ENCODE measurements around the gene N4BP2. TPM values are rescaled to one million over a fixed set of nuclear protein-coding genes. Genes with fewer than 3 reads are reported as not detected.
A peak's percentile ranks its signal among the peaks of the same experiment; 100 is the strongest.
"Not testable (repeated sequence)": the region's sequence is repeated elsewhere in the genome, so short reads cannot be mapped to it uniquely, and the experiment has no call there.

N4BP2 gene
- 18.0 and 20.9 TPM in 2 replicates for total RNA-seq (2014; rRNA removed; shearing (Covaris generic))

DNA sequence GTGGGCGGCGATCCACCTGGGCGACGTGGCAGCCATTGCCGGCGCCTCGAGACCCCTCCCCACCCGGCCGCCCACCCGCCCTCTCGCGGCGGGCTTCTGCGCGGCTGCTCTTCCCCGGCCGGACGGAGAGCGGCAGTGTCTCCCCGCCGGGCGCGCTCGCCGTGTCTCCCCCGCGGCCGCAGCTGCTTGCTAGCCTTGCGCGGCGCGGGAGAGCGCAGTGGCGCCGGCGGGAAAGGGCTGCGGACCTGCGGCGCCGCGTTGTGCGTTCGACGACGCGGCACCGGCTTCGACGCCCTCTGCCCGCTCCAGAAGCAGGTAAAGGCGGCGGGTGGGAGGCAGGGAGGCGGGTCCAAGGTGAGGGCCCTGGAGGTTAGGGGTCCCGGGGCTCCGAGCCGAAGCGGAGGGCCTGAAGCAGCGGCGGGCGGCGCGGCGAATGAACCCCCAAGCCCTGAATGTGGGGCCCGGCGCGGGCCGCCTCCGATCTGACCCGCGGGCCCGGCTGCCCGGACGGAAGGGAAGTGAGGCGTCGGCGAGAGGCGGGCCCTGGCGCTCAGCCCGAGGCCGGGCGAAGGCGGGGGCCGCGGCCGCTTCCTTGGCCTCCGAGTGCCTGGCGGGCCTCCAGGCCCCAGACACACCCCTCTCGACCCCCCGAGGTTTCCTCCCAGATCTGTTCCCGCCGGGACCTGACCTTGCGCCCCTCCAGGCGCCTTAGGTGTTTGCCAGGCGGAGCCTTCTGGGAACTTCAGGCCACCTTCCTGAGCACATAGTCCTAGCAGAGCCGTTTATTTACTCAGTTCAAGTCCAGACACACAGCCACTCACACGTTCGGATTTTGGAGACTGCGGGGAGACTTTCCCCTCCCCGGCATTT lies at the start of gene N4BP2:
N4BP2 (plus strand) TSS at position 135 of the 870 bp plus-strand sequence. CDS start 40,491 bp downstream, outside the sequence.
- peak; percentile 94 for DNase-seq
- Histone ChIP-seq H3K27me3 (ENCODE audit: control insufficient read depth, insufficient read depth, low read length) (no peaks in the 10 kb centered on the region), H3K36me3 (replicated peaks; ENCODE audit: control insufficient read depth, insufficient read depth, low read length) (no peaks in the 10 kb centered on the region)

DNA sequence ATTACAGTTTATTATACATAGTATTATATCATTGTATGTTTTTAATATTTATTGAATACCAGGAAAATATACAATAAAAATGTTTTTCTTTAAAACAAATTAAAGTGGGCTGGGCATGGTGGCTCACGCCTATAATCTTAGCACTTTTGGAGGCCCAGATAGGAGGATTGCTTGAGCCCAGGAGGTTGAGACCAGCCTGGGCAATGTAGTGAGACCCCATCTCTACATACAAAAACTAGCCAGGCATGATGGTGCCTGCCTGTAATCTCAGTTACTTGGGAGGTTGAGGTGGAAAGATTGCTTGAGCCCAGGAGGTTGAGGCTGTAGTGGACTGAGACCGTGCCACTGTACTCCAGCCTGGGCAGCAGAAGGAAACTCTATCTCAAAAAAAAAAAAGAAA lies 40.6 kb upstream of the N4BP2 start:
- H3K27me3 ChIP-seq (ENCODE audit: control insufficient read depth, insufficient read depth, low read length) = no peaks in the 10 kb centered on the region
- H3K36me3 ChIP-seq (replicated peaks; ENCODE audit: control insufficient read depth, insufficient read depth, low read length) = no peaks in the 10 kb centered on the region
- no peak for DNase-seq
- H3K4me3 ChIP-seq (ENCODE audit: insufficient read depth, low read depth, low read length) = no peak overlapping the region

More for the DNA sequence above, at the start of gene N4BP2:
- peak within 1 kb of the TSS; percentile 75 for H3K4me3 ChIP-seq (ENCODE audit: insufficient read depth, low read depth, low read length)

DNA sequence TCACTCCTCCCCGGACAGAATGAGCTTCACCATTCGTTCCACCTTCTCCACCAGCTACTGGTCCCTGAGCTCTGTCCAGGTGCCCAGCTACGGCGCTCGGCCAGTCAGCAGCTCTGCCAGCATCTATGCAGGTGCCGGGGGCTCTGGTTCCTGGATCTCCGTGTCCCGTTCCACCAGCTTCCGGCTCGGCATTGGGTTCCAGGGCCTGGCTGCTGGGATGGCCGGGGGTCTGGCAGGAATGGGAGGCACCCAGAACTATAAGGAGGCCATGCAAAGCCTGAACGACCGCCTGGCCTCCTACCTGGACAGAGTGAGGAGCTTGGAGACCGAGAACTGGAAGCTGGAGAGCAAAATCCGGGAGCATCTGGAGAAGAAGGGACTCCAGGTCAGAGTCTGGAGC lies 36.4 kb upstream of the N4BP2 start:
- H3K36me3 ChIP-seq (replicated peaks; ENCODE audit: control insufficient read depth, insufficient read depth, low read length) = no peaks in the 10 kb centered on the region
- no peak for DNase-seq
- no peaks in the 10 kb centered on the region for H3K27me3 ChIP-seq (ENCODE audit: control insufficient read depth, insufficient read depth, low read length)
- H3K4me3 ChIP-seq (ENCODE audit: insufficient read depth, low read depth, low read length) = no peak overlapping the region

DNA sequence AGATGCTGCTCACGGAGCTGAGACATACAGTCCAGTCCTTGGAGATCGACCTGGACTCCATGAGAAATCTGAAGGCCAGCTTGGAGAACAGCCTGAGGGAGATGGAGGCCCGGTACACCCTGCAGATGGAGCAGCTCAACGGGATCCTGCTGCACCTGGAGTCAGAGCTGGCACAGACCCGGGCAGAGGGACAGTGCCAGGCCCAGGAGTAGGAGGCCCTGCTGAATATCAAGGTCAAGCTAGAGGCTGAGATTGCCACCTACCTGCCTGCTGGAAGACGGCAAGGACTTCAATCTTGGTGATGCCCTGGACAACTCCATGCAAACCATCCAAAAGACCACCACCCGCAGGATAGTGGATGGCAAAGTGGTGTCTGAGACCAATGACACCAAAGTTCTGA lies 35.5 kb upstream of the N4BP2 start:
- not testable (repeated sequence) for DNase-seq

DNA sequence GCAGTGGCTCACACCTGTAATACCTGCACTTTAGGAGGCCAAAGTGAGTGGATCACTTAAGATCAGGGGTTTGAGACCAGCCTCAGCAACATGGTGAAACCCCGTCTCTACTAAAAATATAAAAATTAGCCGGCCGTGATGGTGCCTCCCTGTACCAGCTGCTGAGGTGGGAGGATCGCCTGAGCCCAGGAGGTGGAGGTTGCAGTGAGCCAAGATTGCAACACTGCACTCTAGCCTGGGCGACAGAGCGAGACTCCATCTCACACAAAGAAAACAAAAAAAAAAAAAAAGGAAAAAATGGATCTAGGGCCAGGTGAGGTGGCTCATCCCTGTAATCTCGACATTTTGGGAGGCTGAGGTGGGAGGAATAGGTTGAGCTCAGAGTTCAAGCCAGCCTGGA lies 32.6 kb upstream of the N4BP2 start:
- not testable (repeated sequence) for DNase-seq; H3K27me3 ChIP-seq (ENCODE audit: control insufficient read depth, insufficient read depth, low read length); H3K4me3 ChIP-seq (ENCODE audit: insufficient read depth, low read depth, low read length); H3K36me3 ChIP-seq (replicated peaks; ENCODE audit: control insufficient read depth, insufficient read depth, low read length)

More for the DNA sequence above, 35.5 kb upstream of the N4BP2 start:
- H3K27me3 ChIP-seq (ENCODE audit: control insufficient read depth, insufficient read depth, low read length); H3K4me3 ChIP-seq (ENCODE audit: insufficient read depth, low read depth, low read length); H3K36me3 ChIP-seq (replicated peaks; ENCODE audit: control insufficient read depth, insufficient read depth, low read length): not testable (repeated sequence)

DNA sequence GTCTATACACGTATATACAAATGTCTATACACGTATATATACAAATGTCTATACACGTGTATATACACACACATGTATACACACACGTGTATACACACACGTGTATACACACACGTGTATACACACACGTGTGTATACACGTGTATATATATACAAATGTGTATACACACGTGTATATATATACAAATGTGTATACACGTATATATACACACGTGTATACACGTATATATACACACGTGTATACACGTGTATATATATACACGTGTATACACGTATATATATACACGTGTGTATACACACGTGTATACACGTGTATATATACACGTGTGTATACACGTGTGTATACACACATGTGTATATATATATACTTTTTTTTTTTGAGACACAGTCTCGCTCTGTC lies 23.9 kb upstream of the N4BP2 start:
- Histone ChIP-seq H3K4me3 (ENCODE audit: insufficient read depth, low read depth, low read length) (no peak overlapping the region), H3K36me3 (replicated peaks; ENCODE audit: control insufficient read depth, insufficient read depth, low read length) (no peaks in the 10 kb centered on the region), H3K27me3 (ENCODE audit: control insufficient read depth, insufficient read depth, low read length) (no peaks in the 10 kb centered on the region)
- DNase-seq = no peak

DNA sequence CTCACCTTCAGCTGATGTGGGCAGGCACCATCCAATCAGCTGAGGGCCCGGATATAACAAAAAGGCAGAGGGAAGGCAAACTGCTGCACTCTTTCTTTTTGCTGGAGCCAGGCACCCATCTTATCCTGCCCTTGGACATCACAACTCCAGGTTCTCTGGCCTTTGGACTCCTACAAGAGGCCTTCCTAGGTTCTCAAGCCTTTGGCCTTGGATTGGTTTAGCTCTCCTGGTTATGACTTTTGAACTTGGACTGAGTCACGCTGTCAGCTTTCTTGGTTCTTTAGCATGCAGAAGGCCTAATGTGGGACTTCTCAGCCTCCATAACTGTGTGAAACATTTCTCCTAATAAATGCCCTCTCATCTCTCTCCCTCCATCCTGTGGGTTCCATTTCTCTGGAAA lies 23.0 kb upstream of the N4BP2 start:
- no peaks in the 10 kb centered on the region for H3K27me3 ChIP-seq (ENCODE audit: control insufficient read depth, insufficient read depth, low read length)
- no peak for DNase-seq
- H3K4me3 ChIP-seq (ENCODE audit: insufficient read depth, low read depth, low read length) = no peak overlapping the region
- no peaks in the 10 kb centered on the region for H3K36me3 ChIP-seq (replicated peaks; ENCODE audit: control insufficient read depth, insufficient read depth, low read length)

DNA sequence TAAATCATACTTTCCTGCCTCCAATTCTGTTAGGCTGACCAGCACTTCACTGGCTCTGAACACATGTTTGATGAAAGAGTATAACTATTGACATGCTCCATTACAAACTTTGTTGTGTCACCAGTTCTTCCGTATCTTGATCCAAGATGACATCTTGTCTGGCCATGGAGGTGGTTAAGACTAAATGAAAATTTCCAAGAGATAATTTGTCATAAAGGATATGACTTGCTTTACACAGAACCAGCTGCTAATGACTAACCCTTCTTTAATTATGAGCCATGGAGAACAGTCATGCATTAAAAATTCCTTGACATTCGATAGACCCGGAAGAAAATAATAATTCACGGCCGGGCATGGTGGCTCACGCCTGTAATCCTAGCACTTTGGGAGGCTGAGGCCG lies 17.7 kb upstream of the N4BP2 start:
- H3K27me3 ChIP-seq (ENCODE audit: control insufficient read depth, insufficient read depth, low read length) = no peaks in the 10 kb centered on the region
- no peaks in the 10 kb centered on the region for H3K36me3 ChIP-seq (replicated peaks; ENCODE audit: control insufficient read depth, insufficient read depth, low read length)

DNA sequence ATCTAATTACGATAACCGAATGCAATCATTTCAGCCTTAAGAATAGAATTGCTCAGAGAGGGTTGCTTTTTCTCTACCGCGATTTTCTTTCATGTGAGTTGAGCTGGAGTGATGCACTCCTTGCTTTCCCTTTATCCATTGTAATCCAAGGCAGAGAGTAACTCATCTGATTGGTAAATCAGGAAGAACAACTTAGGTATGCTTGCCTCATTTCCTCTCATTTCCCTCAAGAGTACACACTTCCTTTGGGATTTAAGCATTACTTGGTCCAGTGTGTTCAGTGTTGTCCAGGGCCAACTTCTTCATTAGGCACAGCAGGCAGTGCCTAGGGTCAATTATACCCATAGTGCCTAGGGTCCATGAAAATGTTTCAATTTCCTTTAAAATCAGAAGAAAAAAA lies 15.7 kb upstream of the N4BP2 start:
- no peaks in the 10 kb centered on the region for H3K36me3 ChIP-seq (replicated peaks; ENCODE audit: control insufficient read depth, insufficient read depth, low read length)
- H3K4me3 ChIP-seq (ENCODE audit: insufficient read depth, low read depth, low read length) = no peak overlapping the region
- H3K27me3 ChIP-seq (ENCODE audit: control insufficient read depth, insufficient read depth, low read length) = no peaks in the 10 kb centered on the region
- DNase-seq = no peak

More for the DNA sequence above, 17.7 kb upstream of the N4BP2 start:
- DNase-seq = no peak
- no peak overlapping the region for H3K4me3 ChIP-seq (ENCODE audit: insufficient read depth, low read depth, low read length)

DNA sequence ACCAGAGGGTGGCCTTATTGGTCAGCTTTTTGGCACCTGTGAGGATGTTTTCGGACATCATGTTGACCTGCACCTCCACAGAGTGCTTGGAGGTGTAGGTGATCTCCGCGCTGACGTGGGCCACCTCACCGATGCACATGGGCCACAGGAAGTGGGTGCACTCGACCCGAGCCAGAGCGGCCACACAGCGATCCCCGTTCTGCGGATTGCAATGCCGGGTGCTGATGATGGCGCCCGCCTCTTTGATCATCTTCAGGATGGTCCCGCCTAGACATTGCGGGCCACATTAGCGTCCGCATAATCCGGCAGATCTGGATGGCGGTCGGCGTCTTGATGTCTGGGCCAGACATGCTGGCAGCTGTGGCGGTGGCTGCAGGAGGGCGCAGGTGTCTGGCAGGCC lies 12.9 kb upstream of the N4BP2 start:
- H3K36me3 ChIP-seq (replicated peaks; ENCODE audit: control insufficient read depth, insufficient read depth, low read length) = no peaks in the 10 kb centered on the region
- H3K27me3 ChIP-seq (ENCODE audit: control insufficient read depth, insufficient read depth, low read length) = no peaks in the 10 kb centered on the region
- DNase-seq = no peak
- H3K4me3 ChIP-seq (ENCODE audit: insufficient read depth, low read depth, low read length) = no peak overlapping the region

DNA sequence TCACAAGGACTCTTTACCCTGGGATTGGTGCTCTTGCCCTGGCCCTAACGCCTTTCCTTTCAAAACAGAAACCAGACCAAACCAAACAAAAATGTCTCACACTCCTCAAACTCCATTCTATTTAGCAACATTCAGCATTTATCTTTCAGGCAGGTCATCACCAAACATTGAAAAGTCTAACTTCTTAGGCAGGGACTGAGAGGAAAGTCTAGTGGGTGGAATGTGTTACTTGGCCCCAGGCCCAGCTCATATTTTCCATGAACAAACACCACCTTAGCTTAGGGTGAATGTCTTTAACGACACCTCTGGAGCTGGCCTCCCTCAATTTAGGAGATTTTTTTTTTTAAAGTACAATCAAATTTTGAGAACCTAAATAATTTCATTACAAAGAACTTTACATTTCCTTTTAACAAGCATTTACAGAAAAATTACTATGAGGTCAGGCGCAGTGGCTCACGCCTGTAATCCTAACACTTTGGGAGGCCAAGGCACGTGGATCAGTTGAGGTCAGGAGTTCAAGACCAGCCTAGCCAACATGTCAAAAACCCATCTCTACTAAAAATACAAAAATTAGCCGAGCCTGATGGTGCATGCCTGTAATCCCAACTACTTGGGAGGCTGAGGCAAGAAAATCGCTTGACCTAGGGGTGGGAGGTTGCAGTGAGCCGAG lies 10.2 kb upstream of the N4BP2 start:
- Histone ChIP-seq H3K36me3 (replicated peaks; ENCODE audit: control insufficient read depth, insufficient read depth, low read length) (no peaks in the 10 kb centered on the region), H3K27me3 (ENCODE audit: control insufficient read depth, insufficient read depth, low read length) (no peaks in the 10 kb centered on the region), H3K4me3 (ENCODE audit: insufficient read depth, low read depth, low read length) (no peak overlapping the region)
- DNase-seq = no peak

DNA sequence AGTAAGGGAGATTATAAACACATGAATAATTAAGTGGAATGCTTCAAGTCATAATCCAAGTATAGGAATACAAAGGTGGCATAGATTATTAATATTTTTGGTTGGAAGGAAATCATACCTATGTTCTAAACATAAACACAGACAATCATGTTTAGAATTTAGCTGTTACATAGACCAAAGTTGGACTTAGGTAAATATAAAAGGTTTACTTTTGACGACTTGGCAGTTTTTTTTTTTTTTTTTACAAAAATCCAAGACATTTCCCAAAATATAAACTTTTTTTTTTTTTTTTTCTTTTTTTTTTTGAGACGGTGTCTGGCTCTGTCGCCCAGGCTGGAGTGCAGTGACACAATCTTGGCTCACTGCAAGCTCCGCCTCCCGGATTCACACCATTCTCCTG lies 3.5 kb upstream of the N4BP2 start:
- H3K36me3 ChIP-seq (replicated peaks; ENCODE audit: control insufficient read depth, insufficient read depth, low read length) = no peaks in the 10 kb centered on the region
- no peak for DNase-seq
- H3K4me3 ChIP-seq (ENCODE audit: insufficient read depth, low read depth, low read length) = no peak overlapping the region
- no peaks in the 10 kb centered on the region for H3K27me3 ChIP-seq (ENCODE audit: control insufficient read depth, insufficient read depth, low read length)

DNA sequence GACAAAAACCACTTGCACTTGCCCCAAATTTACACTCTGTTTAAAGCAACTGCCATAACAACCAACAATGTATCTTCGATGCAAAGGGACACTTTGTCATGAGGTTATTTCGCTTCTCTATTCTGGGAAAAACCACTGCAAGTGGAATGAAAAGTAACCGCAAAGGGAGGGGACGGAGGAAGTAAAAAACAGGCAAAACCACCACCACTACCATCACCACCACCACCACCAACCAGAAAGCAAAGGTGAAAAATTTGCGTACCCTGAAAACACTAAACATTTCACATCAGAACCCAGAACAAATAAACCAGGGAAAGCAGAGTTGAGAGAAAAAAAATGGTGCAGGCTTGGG lies 1.2 kb upstream of the N4BP2 start:
- no peaks in the 10 kb centered on the region for H3K27me3 ChIP-seq (ENCODE audit: control insufficient read depth, insufficient read depth, low read length)
- H3K4me3 ChIP-seq (ENCODE audit: insufficient read depth, low read depth, low read length) = peak overlapping the region; percentile 75
- no peaks in the 10 kb centered on the region for H3K36me3 ChIP-seq (replicated peaks; ENCODE audit: control insufficient read depth, insufficient read depth, low read length)
- no peak for DNase-seq

DNA sequence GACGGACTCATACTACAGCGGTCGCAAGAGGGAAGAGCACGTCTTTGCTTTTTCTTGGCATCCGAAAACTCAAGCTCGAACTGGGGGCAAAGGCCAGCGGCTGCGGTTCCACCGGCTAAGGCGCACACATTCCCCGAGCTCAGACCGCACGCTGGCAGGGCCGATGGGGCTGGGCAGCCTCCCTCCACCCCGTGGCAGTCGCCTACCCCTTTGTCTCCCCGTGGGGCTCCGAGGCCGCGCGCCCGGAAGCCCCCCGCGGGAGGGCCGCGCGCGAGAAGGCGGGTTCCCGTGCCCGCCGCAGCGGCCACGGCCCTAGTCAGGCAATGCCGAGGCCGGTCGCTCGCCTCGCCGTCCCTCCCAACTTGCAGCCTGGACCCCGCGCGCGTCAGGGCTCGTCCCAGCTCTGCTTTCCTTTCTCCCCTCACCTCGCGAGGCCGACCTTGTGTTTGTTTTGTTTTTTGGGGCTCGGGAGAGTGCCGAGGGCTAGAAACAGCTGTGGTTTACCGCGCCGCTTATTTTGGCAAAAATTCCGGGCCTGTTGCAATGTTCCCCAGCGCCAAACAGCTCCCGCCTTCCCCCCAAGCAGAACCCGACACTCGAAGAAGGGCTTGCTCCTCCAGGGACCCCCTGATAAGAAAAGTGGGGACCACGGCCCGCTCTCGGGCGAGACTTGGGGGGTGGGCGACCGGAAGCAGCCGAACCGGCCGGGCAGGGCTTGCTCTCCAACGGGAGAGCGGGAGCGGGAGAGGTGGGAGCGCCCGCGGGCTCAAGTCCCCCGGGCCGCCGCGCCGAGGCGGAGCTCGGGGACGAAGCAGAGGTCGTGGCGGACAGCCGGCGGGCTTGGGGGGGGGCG lies 561 bp upstream of the N4BP2 start:
- DNase-seq = peak; percentile 84
- H3K36me3 ChIP-seq (replicated peaks; ENCODE audit: control insufficient read depth, insufficient read depth, low read length) = no peaks in the 10 kb centered on the region
- peak overlapping the region; percentile 75 for H3K4me3 ChIP-seq (ENCODE audit: insufficient read depth, low read depth, low read length)
- no peaks in the 10 kb centered on the region for H3K27me3 ChIP-seq (ENCODE audit: control insufficient read depth, insufficient read depth, low read length)

Measured in H7 (cell line).